SK-N-SH treated with all-trans-retinoic acid at 6 μM for 48 hours (cell line): ENCODE measurements around the gene DRG2.

Source experiments
- ATAC-seq: fragments of 200-7000 bp; cut with Tn5 transposase; 3 replicates; pipeline ENCODE4 v1.9.1; 2020; ENCODE audit warnings: mild to moderate bottlenecking, moderate library complexity
- ARNTL ChIP-seq: fragments of 450-650 bp; formaldehyde crosslinking; IDR thresholded peaks from 2 replicates; pipeline ENCODE4 v1.5.0; 2020; ENCODE audit warnings: low read depth, mild to moderate bottlenecking, moderate library complexity, borderline replicate concordance
- BACH2 ChIP-seq: fragments of 250-450 bp; sonication (Bioruptor Pico); IDR thresholded peaks from 2 replicates; pipeline ENCODE4 v1.9.0; 2021; ENCODE audit warnings: mild to moderate bottlenecking, borderline replicate concordance
- CSDC2 ChIP-seq: fragments of 250-450 bp; sonication (Bioruptor Pico); IDR thresholded peaks from 2 replicates; pipeline ENCODE4 v1.5.0; 2020; ENCODE audit warnings: mild to moderate bottlenecking, moderate library complexity
- ESRRG ChIP-seq: fragments of 250-450 bp; sonication (Bioruptor Pico); IDR thresholded peaks from 2 replicates; pipeline ENCODE4 v1.6.1; 2021; ENCODE audit warnings: mild to moderate bottlenecking
- GLIS3 ChIP-seq: fragments of 250-450 bp; sonication (Bioruptor Pico); IDR thresholded peaks from 2 replicates; pipeline ENCODE4 v1.5.0; 2020; ENCODE audit warnings: mild to moderate bottlenecking, moderate library complexity
- ISL1 ChIP-seq: fragments of 250-450 bp; sonication (Bioruptor Pico); IDR thresholded peaks from 2 replicates; pipeline ENCODE4 v2.1.2; 2022; ENCODE audit warnings: mild to moderate bottlenecking, moderate library complexity
- PPARA ChIP-seq: fragments of 250-450 bp; sonication (Bioruptor Pico); IDR thresholded peaks from 2 replicates; pipeline ENCODE4 v1.5.0; 2020; ENCODE audit warnings: mild to moderate bottlenecking, borderline replicate concordance
- RARB ChIP-seq: fragments of 250-450 bp; sonication (Bioruptor Pico); IDR thresholded peaks from 2 replicates; pipeline ENCODE4 v1.8.0; 2021; ENCODE audit warnings: mild to moderate bottlenecking, moderate library complexity
- SNAI2 ChIP-seq: fragments of 250-450 bp; sonication (Bioruptor Pico); IDR thresholded peaks from 2 replicates; pipeline ENCODE4 v1.5.0; 2020; ENCODE audit warnings: mild to moderate bottlenecking, moderate library complexity
- TCF4 ChIP-seq: fragments of 250-450 bp; sonication (Bioruptor Pico); IDR thresholded peaks from 2 replicates; pipeline ENCODE4 v1.8.0; 2021; ENCODE audit warnings: mild to moderate bottlenecking, moderate library complexity, borderline replicate concordance
- ZC3H10 ChIP-seq: fragments of 250-450 bp; sonication (Bioruptor Pico); IDR thresholded peaks from 2 replicates; pipeline ENCODE4 v1.5.1; 2021; ENCODE audit warnings: mild to moderate bottlenecking, moderate library complexity
- ZFP3 ChIP-seq: fragments of 250-450 bp; sonication (Bioruptor Pico); IDR thresholded peaks from 2 replicates; pipeline ENCODE4 v1.5.0; 2020; ENCODE audit warnings: mild to moderate bottlenecking, moderate library complexity
- ZFP30 ChIP-seq: fragments of 450-650 bp; formaldehyde crosslinking; IDR thresholded peaks from 2 replicates; pipeline ENCODE4 v1.5.0; 2022; ENCODE audit warnings: mild to moderate bottlenecking, moderate library complexity
- ZNF565 ChIP-seq: fragments of 450-650 bp; formaldehyde crosslinking; conservative IDR thresholded peaks from 2 replicates; pipeline ENCODE4 v1.5.0; 2020; ENCODE audit warnings: low read depth, mild to moderate bottlenecking, moderate library complexity
- ZNF70 ChIP-seq: fragments of 450-650 bp; formaldehyde crosslinking; IDR thresholded peaks from 2 replicates; pipeline ENCODE4 v1.5.0; 2020; ENCODE audit warnings: mild to moderate bottlenecking, moderate library complexity
- TF ChIP-seq, protein P1 (sequence below): fragments of 250-450 bp; sonication (Bioruptor Pico); IDR thresholded peaks from 2 replicates; pipeline ENCODE4 v1.5.1; 2021; ENCODE audit warnings: mild to moderate bottlenecking, moderate library complexity
- TF ChIP-seq, protein P2 (sequence below): fragments of 250-450 bp; sonication (Bioruptor Pico); IDR thresholded peaks from 2 replicates; pipeline ENCODE4 v1.8.0; 2020; ENCODE audit warnings: mild to moderate bottlenecking, moderate library complexity, borderline replicate concordance
- TF ChIP-seq, protein P3 (sequence below): fragments of 250-450 bp; sonication (Bioruptor Pico); IDR thresholded peaks from 2 replicates; pipeline ENCODE4 v1.5.1; 2020; ENCODE audit warnings: low read depth, mild to moderate bottlenecking, moderate library complexity
- TF ChIP-seq, protein P4 (sequence below): fragments of 250-450 bp; sonication (Bioruptor Pico); IDR thresholded peaks from 2 replicates; pipeline ENCODE4 v1.5.0; 2020; ENCODE audit warnings: mild to moderate bottlenecking, moderate library complexity
- TF ChIP-seq, protein P5 (sequence below): fragments of 250-450 bp; sonication (Bioruptor Pico); IDR thresholded peaks from 2 replicates; pipeline ENCODE4 v1.8.0; 2021; ENCODE audit warnings: low read depth, mild to moderate bottlenecking, moderate library complexity, borderline replicate concordance

DRG2 gene

DNA sequence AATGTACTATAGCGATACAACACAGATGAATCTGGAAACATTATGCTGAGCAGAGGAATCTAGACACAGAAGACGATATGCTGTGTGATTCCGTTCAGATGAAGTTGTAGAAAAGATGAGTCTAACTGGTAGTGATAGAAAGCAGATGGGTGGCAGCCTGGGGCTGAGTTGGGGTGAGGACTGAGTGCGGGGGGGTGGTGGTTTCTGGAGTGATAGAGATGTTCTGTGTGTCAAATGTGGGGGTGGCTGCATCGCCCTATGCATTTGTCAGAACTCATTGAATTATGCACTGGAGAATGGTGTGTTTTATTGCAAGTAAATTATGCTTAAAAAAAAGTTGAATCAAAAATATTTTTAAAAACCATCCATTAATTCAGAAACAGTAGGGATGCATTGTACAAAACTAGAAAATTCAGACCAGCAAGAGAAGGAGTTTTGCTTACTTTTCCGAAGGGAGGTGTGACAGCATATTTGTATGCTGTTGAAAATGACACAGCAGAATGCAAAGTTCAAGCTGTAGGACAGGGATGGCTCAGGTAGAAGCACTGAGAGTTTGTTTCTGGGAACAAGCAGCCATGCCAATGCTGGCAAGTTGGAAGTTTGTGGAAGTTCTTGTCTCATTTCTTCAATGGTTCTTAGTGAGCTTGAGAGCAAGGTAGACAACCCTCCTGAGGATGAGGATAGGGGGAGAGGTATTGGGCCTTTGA, 13.0 kb upstream of the DRG2 start:
- TF ChIP-seq SNAI2 (no peak), ARNTL (CRISPR knock-in tag) (no peak), TCF4 (CRISPR knock-in tag) (no peak), BACH2 (CRISPR knock-in tag) (no peak), PPARA (CRISPR knock-in tag) (no peak), ZNF70 (CRISPR knock-in tag) (no peak), ISL1 (no peak)
- TF ChIP-seq, protein P1, sequence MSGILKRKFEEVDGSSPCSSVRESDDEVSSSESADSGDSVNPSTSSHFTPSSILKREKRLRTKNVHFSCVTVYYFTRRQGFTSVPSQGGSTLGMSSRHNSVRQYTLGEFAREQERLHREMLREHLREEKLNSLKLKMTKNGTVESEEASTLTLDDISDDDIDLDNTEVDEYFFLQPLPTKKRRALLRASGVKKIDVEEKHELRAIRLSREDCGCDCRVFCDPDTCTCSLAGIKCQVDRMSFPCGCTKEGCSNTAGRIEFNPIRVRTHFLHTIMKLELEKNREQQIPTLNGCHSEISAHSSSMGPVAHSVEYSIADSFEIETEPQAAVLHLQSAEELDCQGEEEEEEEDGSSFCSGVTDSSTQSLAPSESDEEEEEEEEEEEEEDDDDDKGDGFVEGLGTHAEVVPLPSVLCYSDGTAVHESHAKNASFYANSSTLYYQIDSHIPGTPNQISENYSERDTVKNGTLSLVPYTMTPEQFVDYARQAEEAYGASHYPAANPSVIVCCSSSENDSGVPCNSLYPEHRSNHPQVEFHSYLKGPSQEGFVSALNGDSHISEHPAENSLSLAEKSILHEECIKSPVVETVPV (CRISPR knock-in tag), result no peak
- TF ChIP-seq, protein P2, sequence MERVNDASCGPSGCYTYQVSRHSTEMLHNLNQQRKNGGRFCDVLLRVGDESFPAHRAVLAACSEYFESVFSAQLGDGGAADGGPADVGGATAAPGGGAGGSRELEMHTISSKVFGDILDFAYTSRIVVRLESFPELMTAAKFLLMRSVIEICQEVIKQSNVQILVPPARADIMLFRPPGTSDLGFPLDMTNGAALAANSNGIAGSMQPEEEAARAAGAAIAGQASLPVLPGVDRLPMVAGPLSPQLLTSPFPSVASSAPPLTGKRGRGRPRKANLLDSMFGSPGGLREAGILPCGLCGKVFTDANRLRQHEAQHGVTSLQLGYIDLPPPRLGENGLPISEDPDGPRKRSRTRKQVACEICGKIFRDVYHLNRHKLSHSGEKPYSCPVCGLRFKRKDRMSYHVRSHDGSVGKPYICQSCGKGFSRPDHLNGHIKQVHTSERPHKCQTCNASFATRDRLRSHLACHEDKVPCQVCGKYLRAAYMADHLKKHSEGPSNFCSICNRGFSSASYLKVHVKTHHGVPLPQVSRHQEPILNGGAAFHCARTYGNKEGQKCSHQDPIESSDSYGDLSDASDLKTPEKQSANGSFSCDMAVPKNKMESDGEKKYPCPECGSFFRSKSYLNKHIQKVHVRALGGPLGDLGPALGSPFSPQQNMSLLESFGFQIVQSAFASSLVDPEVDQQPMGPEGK (CRISPR knock-in tag), result no peak
- TF ChIP-seq, all 23 proteins: peak for 0
- ATAC-seq, result peak; percentile 42; the same call in 2 of the 3 replicates

DNA sequence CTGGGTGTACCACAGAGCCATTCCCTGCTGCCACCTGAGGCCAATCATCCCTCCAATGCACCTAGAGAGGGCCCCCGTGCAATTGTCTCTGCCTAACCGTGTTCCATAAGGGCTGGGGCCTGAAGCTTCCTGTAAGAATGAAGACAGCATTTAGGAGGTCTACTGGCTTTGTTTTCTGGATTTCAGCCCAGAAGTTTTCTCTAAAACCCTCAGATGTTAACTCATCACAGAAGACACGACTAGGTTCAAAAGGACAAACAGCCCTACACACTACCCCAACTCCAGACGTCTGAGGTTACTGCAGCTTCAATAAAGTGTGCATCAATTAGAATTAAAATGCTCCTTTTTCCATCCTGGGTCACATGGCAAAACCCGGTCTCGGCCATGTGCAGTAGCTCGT, 10.8 kb upstream of the DRG2 start:
- no peak; the same call in 2 of the 3 replicates for ATAC-seq
- TF ChIP-seq ZFP3 (CRISPR knock-in tag) (no peak), RARB (CRISPR knock-in tag) (no peak), ZNF565 (CRISPR knock-in tag) (no peak), PPARA (CRISPR knock-in tag) (no peak), ISL1 (no peak), ZNF70 (CRISPR knock-in tag) (no peak), ESRRG (no peak), ARNTL (CRISPR knock-in tag) (no peak), SNAI2 (no peak), ZFP30 (CRISPR knock-in tag) (no peak), GLIS3 (no peak), CSDC2 (CRISPR knock-in tag) (no peak), ZC3H10 (CRISPR knock-in tag) (no peak)
- TF ChIP-seq, protein P3, sequence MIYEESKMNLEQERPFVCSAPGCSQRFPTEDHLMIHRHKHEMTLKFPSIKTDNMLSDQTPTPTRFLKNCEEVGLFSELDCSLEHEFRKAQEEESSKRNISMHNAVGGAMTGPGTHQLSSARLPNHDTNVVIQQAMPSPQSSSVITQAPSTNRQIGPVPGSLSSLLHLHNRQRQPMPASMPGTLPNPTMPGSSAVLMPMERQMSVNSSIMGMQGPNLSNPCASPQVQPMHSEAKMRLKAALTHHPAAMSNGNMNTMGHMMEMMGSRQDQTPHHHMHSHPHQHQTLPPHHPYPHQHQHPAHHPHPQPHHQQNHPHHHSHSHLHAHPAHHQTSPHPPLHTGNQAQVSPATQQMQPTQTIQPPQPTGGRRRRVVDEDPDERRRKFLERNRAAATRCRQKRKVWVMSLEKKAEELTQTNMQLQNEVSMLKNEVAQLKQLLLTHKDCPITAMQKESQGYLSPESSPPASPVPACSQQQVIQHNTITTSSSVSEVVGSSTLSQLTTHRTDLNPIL (CRISPR knock-in tag), result no peak
- TF ChIP-seq, protein P4, sequence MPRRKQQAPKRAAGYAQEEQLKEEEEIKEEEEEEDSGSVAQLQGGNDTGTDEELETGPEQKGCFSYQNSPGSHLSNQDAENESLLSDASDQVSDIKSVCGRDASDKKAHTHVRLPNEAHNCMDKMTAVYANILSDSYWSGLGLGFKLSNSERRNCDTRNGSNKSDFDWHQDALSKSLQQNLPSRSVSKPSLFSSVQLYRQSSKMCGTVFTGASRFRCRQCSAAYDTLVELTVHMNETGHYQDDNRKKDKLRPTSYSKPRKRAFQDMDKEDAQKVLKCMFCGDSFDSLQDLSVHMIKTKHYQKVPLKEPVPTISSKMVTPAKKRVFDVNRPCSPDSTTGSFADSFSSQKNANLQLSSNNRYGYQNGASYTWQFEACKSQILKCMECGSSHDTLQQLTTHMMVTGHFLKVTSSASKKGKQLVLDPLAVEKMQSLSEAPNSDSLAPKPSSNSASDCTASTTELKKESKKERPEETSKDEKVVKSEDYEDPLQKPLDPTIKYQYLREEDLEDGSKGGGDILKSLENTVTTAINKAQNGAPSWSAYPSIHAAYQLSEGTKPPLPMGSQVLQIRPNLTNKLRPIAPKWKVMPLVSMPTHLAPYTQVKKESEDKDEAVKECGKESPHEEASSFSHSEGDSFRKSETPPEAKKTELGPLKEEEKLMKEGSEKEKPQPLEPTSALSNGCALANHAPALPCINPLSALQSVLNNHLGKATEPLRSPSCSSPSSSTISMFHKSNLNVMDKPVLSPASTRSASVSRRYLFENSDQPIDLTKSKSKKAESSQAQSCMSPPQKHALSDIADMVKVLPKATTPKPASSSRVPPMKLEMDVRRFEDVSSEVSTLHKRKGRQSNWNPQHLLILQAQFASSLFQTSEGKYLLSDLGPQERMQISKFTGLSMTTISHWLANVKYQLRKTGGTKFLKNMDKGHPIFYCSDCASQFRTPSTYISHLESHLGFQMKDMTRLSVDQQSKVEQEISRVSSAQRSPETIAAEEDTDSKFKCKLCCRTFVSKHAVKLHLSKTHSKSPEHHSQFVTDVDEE (CRISPR knock-in tag), result no peak
- TF ChIP-seq, protein P1 (CRISPR knock-in tag), result no peak
- TF ChIP-seq, protein P5, sequence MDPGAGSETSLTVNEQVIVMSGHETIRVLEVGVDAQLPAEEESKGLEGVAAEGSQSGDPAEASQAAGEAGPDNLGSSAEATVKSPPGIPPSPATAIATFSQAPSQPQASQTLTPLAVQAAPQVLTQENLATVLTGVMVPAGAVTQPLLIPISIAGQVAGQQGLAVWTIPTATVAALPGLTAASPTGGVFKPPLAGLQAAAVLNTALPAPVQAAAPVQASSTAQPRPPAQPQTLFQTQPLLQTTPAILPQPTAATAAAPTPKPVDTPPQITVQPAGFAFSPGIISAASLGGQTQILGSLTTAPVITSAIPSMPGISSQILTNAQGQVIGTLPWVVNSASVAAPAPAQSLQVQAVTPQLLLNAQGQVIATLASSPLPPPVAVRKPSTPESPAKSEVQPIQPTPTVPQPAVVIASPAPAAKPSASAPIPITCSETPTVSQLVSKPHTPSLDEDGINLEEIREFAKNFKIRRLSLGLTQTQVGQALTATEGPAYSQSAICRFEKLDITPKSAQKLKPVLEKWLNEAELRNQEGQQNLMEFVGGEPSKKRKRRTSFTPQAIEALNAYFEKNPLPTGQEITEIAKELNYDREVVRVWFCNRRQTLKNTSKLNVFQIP (CRISPR knock-in tag), result no peak
